HL-60 (cell line): ENCODE results near the gene SLC38A2.
A peak's percentile ranks its signal among the peaks of the same experiment; 100 is the strongest.

Experiments used
- DNase-seq, 2 experiments: peaks; one replicate each; pipeline ENCODE4 v3.0.0-alpha.2; 2010 to 2020; ENCODE audit warnings: low read depth in 1 of 2, low spot score in 1 of 2
- H3K27ac ChIP-seq: fragments of 250-450 bp; sonication (Bioruptor Pico); replicated peaks from 2 replicates; pipeline ENCODE4 v1.5.1; 2020; ENCODE audit warnings: mild to moderate bottlenecking, moderate library complexity
- H3K27me3 ChIP-seq: fragments of 250-450 bp; sonication (Bioruptor Pico); 2 replicates; pipeline ENCODE4 v1.5.1; 2021; ENCODE audit warnings: mild to moderate bottlenecking, moderate library complexity; ENCODE audit not compliant: insufficient read depth, poor library complexity, severe bottlenecking
- H3K4me3 ChIP-seq: replicated peaks from 2 replicates; pipeline ENCODE4 v1.5.1; 2011; ENCODE audit warnings: mild to moderate bottlenecking, control low read depth, low read length; ENCODE audit not compliant: insufficient read depth
- CTCF ChIP-seq: IDR thresholded peaks from one replicate; pipeline ENCODE4 v1.5.1; 2011; ENCODE audit warnings: low read length, control low read depth, inconsistent platforms; ENCODE audit not compliant: insufficient read depth
- GABPA ChIP-seq: IDR thresholded peaks from 2 replicates; pipeline ENCODE4 v1.6.1; 2012; ENCODE audit warnings: low read depth
- POLR2AphosphoS5 ChIP-seq: IDR thresholded peaks from 2 replicates; pipeline ENCODE4 v1.6.1; 2012; ENCODE audit warnings: low read depth
- REST ChIP-seq: IDR thresholded peaks from 2 replicates; pipeline ENCODE4 v1.6.1; 2012; ENCODE audit warnings: low read depth; ENCODE audit not compliant: insufficient replicate concordance
- SPI1 ChIP-seq: IDR thresholded peaks from 2 replicates; pipeline ENCODE4 v1.6.1; 2012; ENCODE audit warnings: low read depth, mild to moderate bottlenecking, borderline replicate concordance

SLC38A2 gene

GRCh38 chr12:46382964-46383653 lies 10.5 kb upstream of the SLC38A2 start:
- H3K27me3 ChIP-seq = no peaks in the 10 kb centered on the region
- no peak for TF ChIP-seq CTCF
- peak; percentile 15; the same call in 1 of the 2 replicates for TF ChIP-seq POLR2AphosphoS5
- peak; percentile 58 for TF ChIP-seq GABPA
- peak; percentile 17; the same call in 1 of the 2 replicates for TF ChIP-seq SPI1
- no peak for TF ChIP-seq REST
- DNase-seq = peak; percentile 88 to 95
- peak overlapping the region; percentile 93 for H3K27ac ChIP-seq
- peak overlapping the region; percentile 59 for H3K4me3 ChIP-seq

- H3K27me3 ChIP-seq = no peaks in the 10 kb centered on the region
- no peak for DNase-seq
- TF ChIP-seq REST (no peak), SPI1 (no peak), CTCF (no peak), GABPA (no peak), POLR2AphosphoS5 (no peak)
- peak overlapping the region; percentile 93 for H3K27ac ChIP-seq
- H3K4me3 ChIP-seq = peak overlapping the region; percentile 59
Measured at GRCh38 chr12:46382408-46382963, 9.9 kb upstream of the SLC38A2 start.

- no peak for TF ChIP-seq REST
- no peak for TF ChIP-seq CTCF
- no peak for TF ChIP-seq POLR2AphosphoS5
- TF ChIP-seq GABPA = no peak
- no peak for TF ChIP-seq SPI1
- H3K4me3 ChIP-seq = no peak overlapping the region
- DNase-seq = no peak
- no peak overlapping the region for H3K27ac ChIP-seq
- no peaks in the 10 kb centered on the region for H3K27me3 ChIP-seq
Measured at GRCh38 chr12:46380881-46381280, 8.3 kb upstream of the SLC38A2 start.
